Measurements from ENCODE around the gene TMEM63C.

The TMEM63C gene

GRCh38 chr14:77199590-77199989 is 18.0 kb downstream of the TMEM63C start:
- DNase-seq: no peak

- DNase-seq: no peak
These were observed 18.9 kb downstream of the TMEM63C start for GRCh38 chr14:77200406-77200985.

- DNase-seq: no peak
These were observed 20.1 kb downstream of the TMEM63C start for GRCh38 chr14:77201696-77202095.

DNA sequence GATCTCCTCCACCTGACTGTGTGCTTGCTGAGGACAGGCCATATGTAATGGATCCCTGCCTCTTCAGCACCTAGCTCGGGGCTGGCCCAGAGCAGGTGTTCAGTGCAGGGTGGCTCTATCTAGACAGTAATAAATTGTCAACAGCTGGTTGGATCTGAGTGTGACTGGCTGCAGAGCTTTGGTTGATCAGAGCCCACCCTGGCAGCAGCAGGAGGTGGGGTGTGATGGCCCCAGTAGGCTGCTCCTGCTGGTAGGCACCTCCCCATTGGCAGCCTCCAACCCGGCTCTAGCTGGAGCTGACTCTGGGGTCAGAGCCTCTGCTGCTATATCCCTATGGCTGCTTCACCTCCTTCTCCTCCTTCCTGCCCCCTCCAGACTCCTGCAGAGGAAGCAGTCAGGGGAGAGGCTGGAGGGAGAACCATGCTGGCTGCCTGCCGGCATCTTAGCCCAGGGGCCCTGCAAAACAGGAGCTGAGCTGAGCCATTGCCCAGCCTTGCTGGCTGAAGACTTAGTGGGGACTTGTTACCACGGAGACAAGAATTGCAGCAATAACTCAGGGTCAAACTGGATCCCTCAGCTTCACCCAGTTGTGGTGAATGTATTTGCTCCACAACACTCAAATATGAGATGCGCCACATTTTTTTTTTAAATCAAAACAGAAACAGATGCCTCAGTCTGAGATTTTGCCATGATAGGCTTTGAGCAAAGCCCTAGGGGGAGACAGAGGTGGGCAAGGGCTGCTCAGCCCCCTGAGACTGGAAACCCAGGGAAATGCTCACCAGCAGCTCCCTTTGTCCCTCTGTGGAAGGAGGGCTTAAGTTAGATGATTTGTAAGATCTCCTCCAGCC is 22.2 kb downstream of the TMEM63C start:
- no peak for DNase-seq

DNA sequence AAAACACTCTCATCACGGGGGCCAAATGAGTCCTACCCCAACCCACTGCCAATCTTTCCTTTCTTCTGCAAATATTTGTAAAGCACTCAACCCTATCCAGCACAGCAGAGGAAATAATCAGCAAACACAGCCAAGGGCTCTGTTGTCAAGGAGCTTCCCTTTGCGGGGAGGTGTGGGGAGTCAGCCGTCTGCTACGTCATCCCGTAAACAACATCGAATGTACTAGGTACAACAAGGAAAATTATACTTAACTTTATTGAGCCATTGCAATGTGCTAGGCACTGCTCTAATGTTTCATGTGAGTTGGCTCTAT is 22.8 kb downstream of the TMEM63C start:
- DNase-seq: no peak

- no peak for DNase-seq
These were observed 23.3 kb downstream of the TMEM63C start for GRCh38 chr14:77204907-77205306.

GRCh38 chr14:77205566-77205965 is 24.0 kb downstream of the TMEM63C start:
- DNase-seq: no peak

- no peak for DNase-seq
These were observed 24.7 kb downstream of the TMEM63C start for GRCh38 chr14:77206261-77206824.

DNA sequence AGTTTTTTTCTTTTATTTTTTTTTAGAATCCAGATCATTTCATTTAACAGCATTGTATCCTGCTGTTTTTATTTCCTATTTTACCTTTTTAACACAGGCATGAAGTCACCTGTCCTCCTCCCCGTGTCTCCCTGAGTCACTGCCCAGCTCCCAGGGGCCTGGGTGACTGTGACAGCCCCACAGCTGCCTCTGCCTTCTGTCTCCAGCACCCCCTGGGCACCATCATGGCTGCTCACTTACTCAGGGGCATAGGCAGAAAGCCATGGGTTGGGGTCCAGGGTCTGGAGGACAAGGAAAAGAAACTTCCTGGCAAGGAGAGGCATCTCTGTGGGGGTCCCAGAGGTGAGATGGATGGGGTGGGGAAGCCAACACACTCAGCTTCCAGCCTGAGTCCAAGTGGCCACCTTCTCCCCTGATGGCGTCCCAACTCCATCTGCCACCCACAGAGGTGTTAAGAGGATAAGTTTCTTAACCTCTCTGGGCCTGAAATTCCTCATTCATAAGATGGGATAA is 25.3 kb downstream of the TMEM63C start:
- no peak for DNase-seq

DNA sequence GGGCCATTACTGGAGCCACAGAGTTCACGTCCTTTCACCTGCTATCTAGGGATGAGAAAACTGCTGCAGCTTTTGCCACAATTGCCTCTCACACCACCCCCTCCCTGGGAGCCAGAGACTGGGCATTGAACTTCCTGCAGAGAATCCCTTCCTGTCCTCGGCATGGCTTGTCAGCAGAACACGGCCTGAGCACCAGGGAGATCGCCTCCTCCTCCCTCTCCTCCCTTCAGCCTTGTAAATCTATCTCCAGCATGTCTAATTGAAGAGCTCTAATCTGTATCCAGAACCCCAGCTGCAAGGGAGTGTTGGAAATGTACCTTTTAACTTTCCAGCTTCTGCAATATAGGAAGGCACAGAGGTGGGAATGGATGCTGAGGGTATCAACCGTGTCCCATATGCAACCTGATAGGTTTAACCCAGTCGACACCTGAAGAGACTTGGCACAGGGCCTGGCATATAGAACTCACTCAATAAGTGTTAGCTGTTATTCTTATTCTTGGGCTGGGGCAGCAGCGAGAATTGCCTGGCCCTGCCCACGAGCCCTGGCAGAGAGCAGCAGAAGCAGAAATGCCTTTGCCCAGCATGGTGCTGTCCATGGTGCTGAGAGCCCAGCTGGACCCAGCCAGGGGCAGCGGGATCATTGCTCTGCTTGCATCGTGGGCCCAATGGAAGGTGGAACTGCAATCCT is 26.8 kb downstream of the TMEM63C start:
- peak; percentile 14 to 49 for DNase-seq

GRCh38 chr14:77208979-77209318 is 27.4 kb downstream of the TMEM63C start:
- no peak for DNase-seq

DNA sequence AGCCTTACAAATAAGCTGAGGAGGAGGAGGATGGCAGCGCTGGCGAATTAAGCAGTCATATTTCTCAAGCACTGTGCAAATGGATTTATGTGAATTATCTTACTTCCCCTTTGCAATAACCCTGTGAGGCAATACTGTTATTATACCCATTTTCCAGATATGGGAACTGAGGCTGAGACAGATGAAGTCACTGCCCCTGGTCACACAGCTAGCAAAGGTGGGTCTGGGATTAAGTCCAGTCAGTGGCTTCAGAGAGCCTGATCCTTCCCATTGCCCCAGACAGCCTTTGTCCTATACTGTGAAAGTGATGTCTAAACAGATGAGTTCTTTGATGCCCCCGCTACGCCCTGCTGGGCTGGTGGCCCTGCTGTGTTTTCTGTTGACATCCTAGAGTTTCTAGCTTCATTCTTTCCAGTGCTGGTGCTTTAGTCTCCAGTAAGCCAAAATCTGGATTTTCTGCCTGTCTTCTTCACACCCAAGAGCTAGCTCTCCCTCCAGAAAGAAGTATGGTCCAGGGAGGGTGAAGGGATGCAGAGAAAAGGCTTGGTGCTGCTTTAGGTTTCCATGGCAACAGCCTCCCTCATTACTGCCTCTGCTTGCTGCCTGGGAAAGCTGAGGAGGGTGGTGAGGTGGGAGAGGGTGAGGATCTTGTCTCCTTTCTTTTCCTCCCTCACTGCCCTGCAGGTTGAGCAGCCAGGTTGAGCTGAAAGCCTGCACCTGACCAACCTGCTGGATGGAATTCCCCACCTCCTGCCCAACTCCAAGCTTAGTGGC is 30.7 kb downstream of the TMEM63C start:
- no peak for DNase-seq

GRCh38 chr14:77212943-77213678 is 31.5 kb downstream of the TMEM63C start:
- no peak for DNase-seq

- no peak for DNase-seq
These were observed 32.0 kb downstream of the TMEM63C start for GRCh38 chr14:77213679-77214016.

DNA sequence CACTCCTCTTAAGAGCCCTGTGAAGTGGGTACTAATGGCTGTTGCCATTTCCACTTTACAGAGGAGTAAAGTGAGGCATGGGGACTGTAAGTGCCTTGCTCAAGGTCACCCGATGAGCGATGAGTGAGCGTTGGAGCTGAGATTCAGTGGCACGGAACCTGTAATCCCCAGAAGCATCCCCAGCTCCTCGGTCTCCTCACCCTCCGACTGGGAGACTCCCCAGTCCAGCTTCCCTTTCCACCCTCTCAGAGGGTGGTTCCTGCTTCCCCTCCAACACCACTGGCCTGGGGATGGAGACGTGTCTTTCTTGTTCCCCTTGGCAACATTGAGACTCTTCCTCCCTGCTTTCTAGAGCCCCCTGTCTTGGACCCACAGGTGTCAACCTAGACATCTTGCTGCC is 32.6 kb downstream of the TMEM63C start:
- no peak for DNase-seq

DNA sequence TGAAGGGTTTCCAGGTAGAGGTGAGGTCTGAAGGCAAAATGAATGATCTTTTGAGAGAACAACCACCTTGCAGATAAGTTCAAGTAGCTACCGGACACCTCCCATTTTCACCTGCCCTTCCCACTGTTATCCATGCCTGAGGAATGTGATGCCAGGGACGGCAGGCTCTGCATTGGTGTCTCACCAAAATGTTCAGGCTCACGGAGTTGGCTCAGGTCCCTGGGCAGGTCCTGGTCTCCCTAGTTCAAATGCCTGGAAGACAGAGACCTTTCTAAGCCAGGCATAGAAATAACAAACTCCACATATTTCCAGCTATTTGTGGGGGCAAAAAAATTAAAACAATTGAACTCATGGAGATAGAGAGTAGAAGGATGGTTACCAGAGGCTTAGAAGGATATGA is 36.0 kb downstream of the TMEM63C start:
- no peak for DNase-seq

- DNase-seq: no peak
These were observed 38.0 kb downstream of the TMEM63C start for GRCh38 chr14:77219591-77219990.

DNA sequence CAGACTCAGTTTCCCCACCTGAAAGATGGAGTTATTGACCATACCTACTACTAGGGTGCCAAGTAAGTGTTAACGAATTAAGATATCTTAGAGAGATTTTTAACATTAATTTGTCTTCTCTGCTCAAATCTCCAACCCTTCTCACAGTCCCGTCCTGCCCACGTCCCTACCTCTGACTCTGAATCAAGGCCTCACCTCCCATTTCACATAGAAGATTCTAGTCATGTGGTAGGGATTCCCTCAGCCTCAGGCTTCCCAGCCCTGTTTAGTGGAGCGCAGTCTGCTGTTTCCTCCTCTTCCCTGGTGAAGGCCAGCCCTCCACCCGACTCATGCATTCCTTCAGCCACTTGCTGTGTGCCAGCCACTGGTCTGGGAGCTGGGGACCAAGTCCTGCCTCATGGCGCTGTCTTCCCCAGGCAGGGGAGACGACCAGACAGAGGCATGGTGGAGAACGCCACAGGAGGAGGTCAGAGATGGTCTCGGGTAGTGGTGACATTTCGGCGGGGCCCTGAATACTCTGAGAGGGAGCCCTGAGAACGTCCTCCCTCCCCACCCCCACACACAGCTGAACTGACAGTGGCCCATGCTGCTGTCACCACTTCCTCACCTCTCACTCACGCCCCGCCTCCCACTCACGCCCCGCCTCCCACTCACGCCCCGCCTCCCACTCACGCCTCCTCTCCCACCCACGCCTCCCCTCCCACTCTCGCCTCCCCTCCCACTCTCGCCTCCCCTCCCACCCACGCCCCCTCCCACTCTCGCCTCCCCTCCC is 38.8 kb downstream of the TMEM63C start:
- DNase-seq: no peak

DNA sequence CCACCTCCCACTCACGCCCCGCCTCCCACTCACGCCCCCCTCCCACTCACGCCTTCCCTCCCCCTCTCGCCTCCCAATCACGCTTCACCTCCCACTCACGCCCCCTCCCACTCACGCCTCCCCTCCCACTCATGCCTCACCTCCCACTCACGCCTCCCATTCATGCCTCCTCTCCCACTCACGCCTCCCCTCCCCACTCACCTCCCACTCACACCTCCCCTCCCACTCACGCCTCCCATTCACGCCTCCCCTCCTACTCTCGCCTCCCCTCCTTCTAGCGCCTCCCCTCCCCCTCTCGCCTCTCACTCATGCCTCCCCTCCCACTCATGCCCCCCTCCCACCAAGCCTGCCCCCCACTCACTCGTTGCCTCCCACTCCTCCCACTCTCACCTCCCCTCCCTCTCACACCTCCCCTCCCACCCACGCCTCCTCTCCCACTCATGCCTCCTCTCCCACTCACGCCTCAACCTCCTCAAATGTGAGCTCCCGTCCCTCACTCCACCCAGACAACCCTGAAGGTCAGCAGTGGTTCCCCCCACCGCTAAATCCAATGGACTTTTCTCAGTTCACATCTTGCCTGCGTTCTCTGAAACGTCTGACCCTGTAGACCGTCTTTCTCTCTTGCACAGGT is 39.8 kb downstream of the TMEM63C start:
- no peak for DNase-seq

DNA sequence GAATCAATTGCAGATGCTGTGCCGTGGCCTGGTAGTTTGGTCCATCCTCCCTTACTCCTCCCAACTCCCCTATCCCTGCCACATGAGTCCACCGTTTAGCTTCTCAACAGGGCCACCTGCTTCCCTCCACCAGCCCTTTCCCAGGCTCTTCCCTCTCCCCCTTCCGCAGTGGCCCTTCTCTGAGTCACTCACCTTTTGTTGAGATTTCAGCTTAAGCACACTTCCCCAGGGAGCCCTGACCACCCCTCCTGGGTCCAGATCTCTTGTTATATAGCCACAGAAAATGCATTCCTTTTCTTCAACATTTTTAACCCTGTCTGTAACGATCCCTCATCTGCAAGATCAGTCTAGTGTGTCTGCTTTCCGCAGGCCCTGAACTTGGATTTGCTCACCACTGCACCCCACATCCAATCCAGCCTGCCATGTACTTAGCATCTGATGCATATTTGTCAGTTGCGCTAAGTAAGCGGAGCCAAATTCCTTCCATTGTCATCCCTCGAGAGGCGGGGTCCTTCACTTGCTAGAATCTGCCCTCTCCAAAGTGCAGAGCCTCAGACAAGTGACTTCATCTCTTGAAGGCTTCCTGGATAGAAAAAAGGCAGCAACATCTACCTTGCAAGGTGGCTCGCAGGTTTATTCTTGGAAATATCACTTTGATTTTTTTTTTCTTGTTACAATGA is 41.1 kb downstream of the TMEM63C start:
- no peak for DNase-seq
